CD4-positive, alpha-beta T cell treated with Interleukin-4 for 4 hours (primary cell): ENCODE data around the gene MEX3D.

ENCODE experiments used
- DNase-seq: peaks from one replicate; pipeline ENCODE4 v3.0.0-alpha.2; 2020

MEX3D gene

GRCh38 chr19:1592755-1593500 lies 24.8 kb upstream of the MEX3D start, which contains the start of gene MBD3:
Gene MBD3, minus strand, starts transcription at chr19:1592865. Its CDS starts 234 bp downstream, at chr19:1592631.
- DNase-seq = peak; percentile 83

DNA sequence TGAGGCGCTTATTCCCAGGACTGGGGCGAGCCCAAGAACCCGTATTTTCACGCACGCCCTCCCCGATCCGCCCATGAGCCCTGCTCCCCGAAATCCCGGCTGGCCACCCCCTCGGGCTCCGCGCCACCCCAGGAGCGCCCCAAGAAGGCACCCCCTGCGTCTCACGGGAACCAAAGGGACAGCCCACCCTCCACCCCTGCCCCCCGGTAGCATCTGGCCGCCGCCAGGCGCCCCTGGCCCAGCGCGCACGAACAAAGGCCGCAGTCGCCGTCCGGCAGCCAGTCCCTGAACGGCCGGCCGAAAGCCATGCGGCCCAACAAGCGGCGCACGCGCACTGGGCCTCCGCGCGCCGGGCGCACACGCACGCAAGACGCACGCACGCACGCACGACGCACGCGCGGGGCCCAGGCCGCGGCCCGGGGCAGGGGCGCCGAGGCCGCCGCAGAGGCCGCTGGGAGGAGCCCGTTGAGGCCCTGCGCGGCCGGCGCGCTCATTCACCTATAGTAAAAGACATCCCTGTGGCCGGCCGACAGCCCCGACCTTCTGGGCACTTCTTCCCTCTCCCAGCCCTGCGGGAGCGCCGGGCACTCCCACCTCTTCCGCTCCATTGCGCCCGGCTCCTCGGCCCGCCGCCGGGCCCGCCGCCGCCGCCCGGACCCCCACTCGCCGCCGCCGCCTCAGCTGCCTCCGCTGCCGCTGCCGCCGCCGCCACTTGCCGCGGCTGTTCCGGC lies 24.1 kb upstream of the MEX3D start:
- peak; percentile 80 for DNase-seq

GRCh38 chr19:1591421-1592023 lies 23.4 kb upstream of the MEX3D start:
- no peak for DNase-seq

DNA sequence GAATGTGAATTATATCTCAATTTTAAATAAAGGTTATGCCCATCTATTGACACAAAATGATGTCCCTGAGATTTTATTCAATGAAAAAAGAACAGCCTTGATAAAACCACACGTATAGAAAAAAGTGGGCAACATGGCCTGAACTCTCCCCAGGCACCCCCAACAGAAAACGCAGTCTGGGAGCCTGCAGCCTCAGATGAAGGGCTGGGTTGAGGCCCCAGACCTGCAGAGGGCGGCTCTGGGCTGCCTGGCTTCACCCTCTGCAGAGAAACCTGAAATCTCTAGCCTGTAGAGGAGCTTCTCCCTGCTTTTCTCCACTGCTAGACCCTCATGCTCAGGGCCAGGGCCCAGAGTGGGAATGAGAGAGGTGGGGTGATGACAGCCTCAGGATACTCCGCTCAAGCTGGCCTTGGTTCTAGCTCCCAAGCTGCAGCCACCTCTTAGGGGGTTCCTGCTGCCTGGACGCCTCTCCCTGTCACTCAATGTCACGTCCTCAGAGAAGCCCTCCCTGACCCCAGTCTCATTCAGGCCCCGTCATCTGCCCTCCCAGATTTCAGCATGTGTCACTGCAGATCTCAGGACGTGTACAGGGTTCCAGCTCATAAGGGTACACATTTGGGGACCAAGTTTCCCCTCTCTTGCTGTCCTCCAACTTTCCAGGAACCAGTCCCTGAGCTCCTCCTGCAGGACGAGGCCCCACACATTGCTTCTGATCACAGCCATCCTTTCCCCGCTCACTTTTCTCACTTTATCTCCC lies 22.7 kb upstream of the MEX3D start:
- no peak for DNase-seq

DNA sequence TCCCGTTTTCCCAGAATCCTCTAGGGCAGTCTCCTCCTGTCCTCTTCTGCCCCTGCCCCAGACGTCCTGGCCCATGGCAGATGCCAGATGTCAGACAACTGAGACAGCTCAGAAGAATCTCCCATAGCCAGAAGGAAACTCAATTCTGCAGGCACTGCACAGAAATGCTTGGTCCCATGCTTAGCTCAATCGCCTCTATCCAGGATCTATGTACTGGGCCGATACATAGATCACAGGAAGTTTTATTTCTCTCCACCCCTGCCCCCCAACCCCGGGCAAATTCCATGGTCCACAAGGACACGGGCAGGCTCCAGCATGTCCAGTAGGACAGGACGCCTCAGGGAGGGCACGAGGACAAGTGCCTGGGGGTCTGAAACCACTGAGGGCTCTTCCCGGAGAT lies 19.7 kb upstream of the MEX3D start:
- DNase-seq = no peak

DNA sequence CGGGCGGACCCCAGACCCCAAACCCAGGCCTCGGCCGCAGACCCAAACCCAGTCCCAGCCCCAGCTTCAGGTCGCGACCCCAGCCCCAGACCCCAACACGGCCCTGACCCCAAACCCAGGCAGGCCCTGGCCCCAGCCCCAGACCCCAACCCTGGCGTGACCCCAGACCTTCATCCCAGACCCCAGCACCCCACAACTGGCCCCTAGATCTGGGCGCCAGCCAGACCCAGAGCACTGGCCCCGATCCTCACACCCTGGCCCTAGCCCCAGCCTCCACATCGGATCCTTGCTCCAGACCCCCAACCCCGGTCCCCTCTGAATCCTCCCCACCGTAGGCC lies 17.1 kb upstream of the MEX3D start:
- no peak for DNase-seq

DNA sequence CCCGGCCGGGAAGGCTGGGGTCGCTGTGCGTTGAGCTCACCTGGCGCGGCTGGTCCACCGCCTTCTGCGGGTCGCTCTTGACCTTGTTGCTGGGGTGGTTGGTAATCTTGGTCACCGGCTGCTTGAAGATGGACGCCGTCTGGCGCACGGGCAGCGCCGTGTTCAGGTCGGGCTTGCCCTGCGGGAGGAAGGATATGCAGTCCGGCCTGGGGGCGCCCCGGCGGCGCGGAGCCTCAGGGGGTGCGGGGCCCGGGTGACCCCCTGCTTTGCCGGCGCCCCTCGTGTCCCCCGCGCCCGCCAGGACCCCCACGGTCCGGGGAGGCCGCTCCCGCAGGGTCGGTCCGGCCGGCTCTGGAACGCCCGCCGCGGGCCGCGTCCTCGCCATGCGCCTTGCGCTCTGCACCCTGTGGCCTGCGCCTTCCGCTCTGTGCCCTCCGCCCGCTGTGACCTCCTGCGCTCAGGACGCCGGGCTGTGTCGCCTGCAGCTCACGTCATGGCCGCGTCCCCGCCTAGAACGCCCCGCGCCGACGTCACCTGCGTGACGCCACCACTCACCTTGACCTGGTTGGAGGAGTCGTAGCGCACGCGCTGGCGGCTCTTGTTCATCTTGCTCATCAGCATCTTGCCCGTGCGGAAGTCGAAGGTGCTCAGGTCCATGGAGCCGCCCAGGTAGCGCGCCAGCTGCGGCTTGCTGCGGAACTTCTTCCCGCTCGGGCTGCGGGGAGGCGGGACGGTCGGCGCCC lies 16.5 kb upstream of the MEX3D start:
- DNase-seq = no peak

DNA sequence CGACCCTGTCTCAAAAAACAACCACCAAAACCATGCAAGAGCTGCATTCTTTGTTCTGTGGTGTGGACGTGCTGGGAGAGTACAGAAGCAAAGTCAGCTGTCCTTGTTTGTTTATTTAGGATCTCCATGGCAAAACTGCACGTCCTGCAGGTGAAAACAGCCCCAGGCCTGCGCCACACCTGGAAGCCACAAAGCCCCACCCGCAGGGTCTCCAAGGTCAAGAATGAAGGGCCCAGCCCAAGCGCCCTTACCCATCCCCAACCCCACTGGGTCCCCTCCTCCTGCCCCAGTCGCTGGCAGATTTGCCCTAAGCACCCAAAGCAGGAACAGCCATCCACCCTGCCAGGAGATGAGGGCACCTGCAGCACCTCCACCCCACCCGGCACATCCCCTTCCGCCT lies 14.1 kb upstream of the MEX3D start:
- DNase-seq = no peak

DNA sequence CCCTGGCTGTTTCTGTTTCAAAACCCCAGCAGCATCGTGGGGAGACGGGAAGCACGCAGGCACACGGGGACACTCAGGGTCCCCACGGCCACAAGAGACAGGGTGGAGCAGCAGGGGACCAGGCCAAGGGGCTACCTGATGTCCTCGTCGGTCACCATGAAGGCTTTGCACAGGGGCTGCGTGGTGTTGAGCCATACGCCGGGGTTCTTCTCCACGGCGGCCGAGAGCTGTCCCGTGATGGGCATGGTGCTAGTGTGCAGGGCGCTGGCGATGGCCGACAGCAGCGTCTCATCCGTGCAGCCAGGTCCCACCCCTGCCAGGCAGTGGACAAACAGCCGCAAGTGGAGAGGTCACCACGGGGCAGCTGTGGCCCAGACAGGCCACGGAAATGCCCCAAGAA lies 12.8 kb upstream of the MEX3D start:
- DNase-seq = no peak

DNA sequence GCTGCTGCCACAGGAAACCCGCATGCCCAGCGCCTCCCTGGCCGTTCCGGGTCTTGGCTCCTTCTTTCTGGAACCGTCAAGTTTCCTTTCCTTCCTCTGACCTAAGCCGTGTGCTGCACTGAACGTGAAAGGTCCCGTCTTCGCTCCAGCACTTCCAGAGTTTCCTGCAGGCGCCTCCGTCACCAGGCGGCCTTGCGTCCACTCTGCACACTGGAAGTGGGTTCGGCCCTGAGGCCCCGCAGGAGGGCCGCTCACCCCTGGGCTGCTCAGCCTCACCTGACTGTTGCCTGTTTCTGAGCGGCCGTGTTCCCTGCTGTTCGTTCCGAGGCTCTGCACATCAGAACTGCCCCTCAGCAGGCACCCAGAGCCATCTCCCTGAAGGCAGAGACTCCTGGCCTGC lies 12.3 kb upstream of the MEX3D start:
- no peak for DNase-seq

- no peak for DNase-seq
Observed at GRCh38 chr19:1579222-1579621, 11.1 kb upstream of the MEX3D start.

DNA sequence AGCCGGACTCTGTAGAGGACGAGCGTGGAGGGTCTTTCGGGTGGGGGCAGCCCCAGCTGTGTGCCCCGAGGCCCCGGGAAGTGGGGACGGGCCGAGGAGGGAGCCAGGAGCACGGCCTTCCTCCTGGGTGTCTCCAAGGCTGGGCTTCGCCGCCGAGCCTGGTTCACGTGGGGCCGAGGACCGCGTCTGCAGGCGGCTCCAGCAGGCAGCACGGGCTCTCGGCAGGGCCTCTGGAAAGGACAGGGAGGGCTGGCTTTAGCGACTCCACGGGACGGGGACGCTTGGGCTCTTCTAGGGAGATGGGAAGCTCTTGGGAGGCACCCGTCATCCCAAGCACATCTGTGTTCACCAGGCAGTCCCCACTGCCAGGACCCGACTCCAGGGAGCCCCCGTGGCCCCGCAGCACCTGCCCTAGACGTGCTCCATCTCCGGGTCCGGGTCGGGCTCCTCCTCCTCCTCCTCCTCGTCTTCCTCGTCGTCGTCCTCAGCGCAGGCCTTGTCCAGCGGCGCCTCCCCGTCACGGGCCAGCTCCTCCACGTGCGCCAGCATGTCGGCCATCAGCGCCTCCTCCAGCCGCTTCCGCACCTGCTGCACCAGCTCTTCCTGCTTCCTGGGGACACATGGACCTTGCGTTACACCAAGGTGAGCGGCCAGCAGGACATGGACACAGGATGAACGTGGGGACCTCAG lies 9.9 kb upstream of the MEX3D start:
- DNase-seq = no peak

GRCh38 chr19:1577090-1577928 lies 9.2 kb upstream of the MEX3D start:
- no peak for DNase-seq

DNA sequence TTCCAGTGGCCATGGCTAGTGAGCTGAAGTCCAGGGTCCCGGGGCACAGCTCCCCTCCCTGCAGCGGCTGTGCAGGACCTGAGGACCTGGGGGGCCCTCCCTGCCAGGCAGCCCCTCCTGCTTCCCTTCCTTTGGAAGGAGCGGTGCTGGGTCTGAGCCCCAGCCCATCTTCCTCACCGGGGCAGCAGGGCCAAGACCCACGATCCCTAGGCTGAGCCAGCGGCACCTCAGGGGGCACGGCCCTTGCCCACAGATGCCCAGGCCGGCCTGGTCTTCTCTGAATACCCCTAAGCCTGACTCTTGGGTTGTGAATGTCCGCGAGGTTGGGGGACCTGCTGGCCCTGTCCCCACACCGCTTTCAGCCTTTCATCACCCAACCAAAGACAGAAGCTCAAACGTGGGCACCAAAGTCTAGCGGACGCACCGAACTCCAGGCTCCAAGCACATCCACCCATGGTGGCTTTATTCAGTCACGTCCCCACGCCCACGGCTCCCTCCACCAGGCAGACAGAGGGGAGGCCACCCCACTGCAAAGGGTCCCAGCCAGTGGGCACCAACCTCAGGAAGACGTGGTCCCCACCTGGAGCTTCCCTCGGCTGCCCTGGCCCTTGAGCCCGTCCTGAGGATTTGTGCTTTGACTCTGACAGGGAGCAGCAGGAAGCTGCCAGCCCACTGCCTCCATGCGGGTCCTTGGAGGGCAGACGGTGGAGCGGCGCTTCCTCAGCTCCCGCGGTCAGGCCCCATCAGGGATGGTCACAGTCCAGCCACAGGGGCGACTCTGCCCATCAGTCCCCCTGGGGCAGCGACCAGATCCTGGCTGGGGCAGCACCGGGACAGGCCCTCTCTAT lies 8.3 kb upstream of the MEX3D start:
- DNase-seq = no peak

GRCh38 chr19:1575323-1576241 lies 7.5 kb upstream of the MEX3D start:
- DNase-seq = no peak

GRCh38 chr19:1574354-1575136 lies 6.4 kb upstream of the MEX3D start:
- no peak for DNase-seq

- DNase-seq = no peak
Observed at GRCh38 chr19:1572795-1573194, 4.7 kb upstream of the MEX3D start.

DNA sequence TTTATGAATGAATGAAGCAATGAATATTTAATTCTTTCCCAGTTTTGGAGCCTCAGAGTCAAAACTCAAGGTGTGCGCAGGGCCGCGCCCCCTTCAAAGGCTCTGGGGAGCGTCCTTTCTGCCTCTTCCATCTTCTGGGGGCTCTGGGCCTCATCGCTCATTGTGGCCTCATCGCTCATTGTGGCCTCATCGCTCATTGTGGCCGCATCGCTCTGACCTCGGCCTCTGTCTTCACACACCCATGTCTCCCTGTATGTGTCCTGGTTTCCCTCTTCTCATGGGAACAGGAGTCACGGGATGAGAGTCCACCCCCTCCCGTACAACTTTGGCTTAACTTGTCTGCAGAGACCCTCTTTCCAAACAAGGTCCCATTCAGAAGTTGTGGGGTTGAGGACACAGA lies 3.2 kb upstream of the MEX3D start:
- DNase-seq = no peak
